ENCODE measurements around the gene SUGCT. TPM values are rescaled to one million over a fixed set of nuclear protein-coding genes. Genes with fewer than 3 reads are reported as not detected.

SUGCT gene
- total and polyA plus RNA-seq, 10 donors: 1.4 to 13.6 (median 2.5) TPM

GRCh38 chr7:40709062-40709964 lies 574.5 kb downstream of the SUGCT start:
- no peak for TF ChIP-seq POLR2AphosphoS5 (IDR thresholded peaks at IDR 0.05)
- no peak for TF ChIP-seq POLR2A (IDR thresholded peaks at IDR 0.05)
- no peak for DNase-seq
- Histone ChIP-seq H3K4me1 (no peaks in the 10 kb centered on the region), H3K9me3 (no peaks in the 10 kb centered on the region), H3K36me3 (no peaks in the 10 kb centered on the region), H3K4me3 (no peak overlapping the region), H3K27ac (no peak overlapping the region), H3K27me3 (replicated peaks in 1 of 7) (no peaks in the 10 kb centered on the region)
- intact Hi-C loops (cut with DNase I; ENCODE audit: low total_unique reads): no loop called here
- 74 to 92% (median 84%) methylated on average over 6 of the region's 6 CpGs for WGBS, 5 donors

- DNase-seq: no peak
- no peak overlapping the region for H3K27ac ChIP-seq
- no peaks in the 10 kb centered on the region for H3K4me1 ChIP-seq
- H3K9me3 ChIP-seq: no peaks in the 10 kb centered on the region
- H3K36me3 ChIP-seq: no peaks in the 10 kb centered on the region
- intact Hi-C loops (cut with DNase I; ENCODE audit: low total_unique reads): no loop called here
- 88 to 97% (median 95%) methylated on average over 6 of the region's 6 CpGs for WGBS, 5 donors
- no peak overlapping the region for H3K4me3 ChIP-seq
- no peaks in the 10 kb centered on the region for H3K27me3 ChIP-seq (replicated peaks in 1 of 7)
- TF ChIP-seq POLR2AphosphoS5 (IDR thresholded peaks at IDR 0.05): no peak
- TF ChIP-seq, protein P1, sequence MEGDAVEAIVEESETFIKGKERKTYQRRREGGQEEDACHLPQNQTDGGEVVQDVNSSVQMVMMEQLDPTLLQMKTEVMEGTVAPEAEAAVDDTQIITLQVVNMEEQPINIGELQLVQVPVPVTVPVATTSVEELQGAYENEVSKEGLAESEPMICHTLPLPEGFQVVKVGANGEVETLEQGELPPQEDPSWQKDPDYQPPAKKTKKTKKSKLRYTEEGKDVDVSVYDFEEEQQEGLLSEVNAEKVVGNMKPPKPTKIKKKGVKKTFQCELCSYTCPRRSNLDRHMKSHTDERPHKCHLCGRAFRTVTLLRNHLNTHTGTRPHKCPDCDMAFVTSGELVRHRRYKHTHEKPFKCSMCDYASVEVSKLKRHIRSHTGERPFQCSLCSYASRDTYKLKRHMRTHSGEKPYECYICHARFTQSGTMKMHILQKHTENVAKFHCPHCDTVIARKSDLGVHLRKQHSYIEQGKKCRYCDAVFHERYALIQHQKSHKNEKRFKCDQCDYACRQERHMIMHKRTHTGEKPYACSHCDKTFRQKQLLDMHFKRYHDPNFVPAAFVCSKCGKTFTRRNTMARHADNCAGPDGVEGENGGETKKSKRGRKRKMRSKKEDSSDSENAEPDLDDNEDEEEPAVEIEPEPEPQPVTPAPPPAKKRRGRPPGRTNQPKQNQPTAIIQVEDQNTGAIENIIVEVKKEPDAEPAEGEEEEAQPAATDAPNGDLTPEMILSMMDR (IDR thresholded peaks at IDR 0.05 in 8 of 11, conservative IDR thresholded peaks at IDR 0.05 in 3 of 11): no peak
- TF ChIP-seq POLR2A (IDR thresholded peaks at IDR 0.05): no peak
These were observed 576.9 kb downstream of the SUGCT start for GRCh38 chr7:40711706-40712105.

DNA sequence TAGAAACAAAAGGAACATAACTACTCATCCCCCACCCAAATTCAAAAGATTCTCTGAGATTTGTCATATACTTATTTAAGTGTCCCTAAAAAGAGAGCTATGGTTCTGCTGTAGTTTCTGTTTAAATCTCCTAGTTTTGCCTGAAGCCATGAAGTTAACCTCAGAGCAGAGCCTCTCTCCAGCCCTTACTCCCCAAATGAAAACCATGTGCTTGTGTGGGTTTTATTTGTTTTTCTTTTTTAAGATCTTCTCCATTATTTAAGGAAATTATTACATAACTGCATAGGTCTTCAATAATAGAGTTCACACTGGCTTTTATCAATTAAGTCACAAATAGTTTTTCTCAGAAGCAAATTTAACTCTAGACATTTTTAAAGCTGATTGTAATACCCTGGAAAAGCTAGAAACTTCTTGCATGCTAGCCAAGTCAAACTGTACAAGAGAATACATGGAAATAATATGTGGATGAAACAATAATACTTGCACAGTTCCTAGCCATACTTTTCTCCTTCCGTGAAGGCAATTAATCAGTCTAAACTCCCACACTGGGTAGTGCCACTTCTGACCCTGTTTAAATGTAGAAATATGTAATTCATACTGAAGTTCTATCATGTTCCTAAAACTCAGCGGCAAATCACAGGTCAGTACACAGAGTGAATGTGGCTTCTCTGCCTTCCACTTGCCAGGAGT lies 579.7 kb downstream of the SUGCT start:
- no peaks in the 10 kb centered on the region for H3K4me1 ChIP-seq
- H3K9me3 ChIP-seq: no peaks in the 10 kb centered on the region
- TF ChIP-seq, protein P1 (IDR thresholded peaks at IDR 0.05 in 8 of 11, conservative IDR thresholded peaks at IDR 0.05 in 3 of 11): no peak
- TF ChIP-seq POLR2AphosphoS5 (IDR thresholded peaks at IDR 0.05): no peak
- TF ChIP-seq POLR2A (IDR thresholded peaks at IDR 0.05): no peak
- intact Hi-C loops (cut with DNase I; ENCODE audit: low total_unique reads): no loop called here
- no peaks in the 10 kb centered on the region for H3K27me3 ChIP-seq (replicated peaks in 1 of 7)
- no peak overlapping the region for H3K27ac ChIP-seq
- 74 to 91% (median 88%) methylated on average over 2 of the region's 2 CpGs for WGBS, 5 donors
- H3K4me3 ChIP-seq: no peak overlapping the region
- no peak for DNase-seq
- H3K36me3 ChIP-seq: no peaks in the 10 kb centered on the region

- intact Hi-C loops (cut with DNase I; ENCODE audit: low total_unique reads): no loop called here
- no peaks in the 10 kb centered on the region for H3K36me3 ChIP-seq
- WGBS, 5 donors: 68 to 93% (median 75%) methylated on average over 3 of the region's 3 CpGs
- H3K4me3 ChIP-seq: no peak overlapping the region
- H3K27me3 ChIP-seq (replicated peaks in 1 of 7): no peaks in the 10 kb centered on the region
- no peak for TF ChIP-seq POLR2A (IDR thresholded peaks at IDR 0.05)
- TF ChIP-seq POLR2AphosphoS5 (IDR thresholded peaks at IDR 0.05): no peak
- TF ChIP-seq, protein P1 (IDR thresholded peaks at IDR 0.05 in 8 of 11, conservative IDR thresholded peaks at IDR 0.05 in 3 of 11): no peak
- no peaks in the 10 kb centered on the region for H3K9me3 ChIP-seq
- DNase-seq: no peak
- H3K4me1 ChIP-seq: no peaks in the 10 kb centered on the region
- no peak overlapping the region for H3K27ac ChIP-seq
These were observed 580.2 kb downstream of the SUGCT start for GRCh38 chr7:40715053-40715430.
